Endothelial cell of umbilical vein (primary cell): ENCODE data around the gene C15orf39. TPM values are rescaled to one million over a fixed set of nuclear protein-coding genes. Genes with fewer than 3 reads are reported as not detected.
"Not testable (repeated sequence)": the region's sequence is repeated elsewhere in the genome, so short reads cannot be mapped to it uniquely, and the experiment has no call there.

Source experiments
- BruUV-seq: library from RNA; stranded (reverse); fragments of 400-500 nt; replicated peaks from 2 replicates; lab custom pipeline; 2021; lab: Mats Ljungman, UMichigan
- CTCF ChIA-PET: fragments of 300-600, 350-600 bp; sonication (Branson Sonifier 250); formaldehyde crosslinking; loops from one replicate; lab custom pipeline; 2021; ENCODE audit warnings: antibody characterized with exemption, inconsistent platforms; lab: Charles Lee
- POLR2A ChIA-PET: fragments of 300-600, 350-600 bp; sonication (Branson Sonifier 250); formaldehyde crosslinking; loops from one replicate; lab custom pipeline; 2021; ENCODE audit warnings: antibody characterized with exemption, inconsistent platforms; lab: Charles Lee
- DNase-seq: peaks from one replicate; pipeline ENCODE4 v3.0.0-alpha.2; 2011; ENCODE audit warnings: low read depth, low spot score
- FAIRE-seq: peaks from 2 replicates; lab custom pipeline; 2011; peaks lifted over from hg19 to GRCh38; lab: Jason Lieb, UNC
- H2AFZ ChIP-seq: 2 replicates; pipeline ENCODE4 v1.6.0; 2012; ENCODE audit warnings: low read depth, low read length, control low read depth, inconsistent platforms
- H3K27ac ChIP-seq: 2 replicates; pipeline ENCODE4 v1.5.1; 2011; ENCODE audit warnings: low read depth, mild to moderate bottlenecking, control low read depth, low read length, moderate library complexity; ENCODE audit not compliant: insufficient read depth
- H3K27me3 ChIP-seq, 2 experiments: 2 replicates each; pipeline versions ENCODE4 v1.6.0 to v1.6.1; 2011; ENCODE audit warnings: low read length in 2 of 2, mixed read lengths in 1 of 2; ENCODE audit not compliant: control insufficient read depth in 2 of 2, insufficient read depth in 2 of 2
- H3K36me3 ChIP-seq, 2 experiments: 2 replicates in 1 of 2; 3 replicates in 1 of 2; pipeline ENCODE4 v1.5.1; 2011; ENCODE audit warnings: low read length in 2 of 2, mild to moderate bottlenecking in 1 of 2, moderate library complexity in 1 of 2; ENCODE audit not compliant: control insufficient read depth in 2 of 2, insufficient read depth in 2 of 2; ENCODE audit errors: extremely low read depth in 1 of 2
- H3K4me1 ChIP-seq: 3 replicates; pipeline ENCODE4 v1.5.1; 2011; ENCODE audit warnings: mild to moderate bottlenecking, low read length; ENCODE audit not compliant: control insufficient read depth, insufficient read depth; ENCODE audit errors: extremely low read depth
- H3K4me2 ChIP-seq: 2 replicates; pipeline ENCODE4 v1.6.1; 2011; ENCODE audit warnings: low read length, control low read depth, mixed read lengths; ENCODE audit not compliant: insufficient read depth
- H3K4me3 ChIP-seq, 3 experiments: fragments of 200-600 bp in 1 of 3; sonication (generic), shearing (Covaris generic) in 1 of 3; replicated peaks in 1 of 3; 2 replicates each; pipeline ENCODE4 v1.5.1; 2011 to 2016; ENCODE audit warnings: control low read depth in 3 of 3, low read length in 3 of 3, mild to moderate bottlenecking in 2 of 3, inconsistent platforms in 1 of 3, low read depth in 1 of 3, moderate library complexity in 1 of 3; ENCODE audit not compliant: insufficient read depth in 1 of 3
- H3K79me2 ChIP-seq: 2 replicates; pipeline ENCODE4 v1.6.0; 2012; ENCODE audit warnings: low read length, inconsistent platforms; ENCODE audit not compliant: control insufficient read depth, insufficient read depth
- H3K9ac ChIP-seq: replicated peaks from 2 replicates; pipeline ENCODE3; 2011; ENCODE audit warnings: low read length, control low read depth; ENCODE audit not compliant: insufficient read depth; ENCODE audit errors: extremely low read depth
- H3K9me1 ChIP-seq: replicated peaks from 3 replicates; pipeline ENCODE4 v1.6.0; 2011; ENCODE audit warnings: mild to moderate bottlenecking, low read length; ENCODE audit not compliant: control insufficient read depth, insufficient read depth; ENCODE audit errors: extremely low read depth
- H3K9me3 ChIP-seq: replicated peaks from 2 replicates; pipeline ENCODE4 v1.5.1; 2012; ENCODE audit warnings: low read length, inconsistent platforms; ENCODE audit not compliant: control insufficient read depth, insufficient read depth
- H4K20me1 ChIP-seq: replicated peaks from 2 replicates; pipeline ENCODE3; 2011; ENCODE audit warnings: mild to moderate bottlenecking, low read length; ENCODE audit not compliant: control insufficient read depth, insufficient read depth; ENCODE audit errors: extremely low read depth
- EZH2 ChIP-seq: IDR thresholded peaks from 2 replicates; pipeline ENCODE4 v1.6.1; 2012; ENCODE audit warnings: borderline replicate concordance, low read depth, mild to moderate bottlenecking, moderate library complexity, low read length, inconsistent platforms; ENCODE audit not compliant: severe bottlenecking
- FOS ChIP-seq: IDR thresholded peaks from 2 replicates; pipeline ENCODE4 v1.6.1; 2011; ENCODE audit warnings: mild to moderate bottlenecking, low read length, moderate library complexity, borderline replicate concordance; ENCODE audit not compliant: insufficient read depth
- GATA2 ChIP-seq: IDR thresholded peaks from 2 replicates; pipeline ENCODE4 v1.7.0; 2011; ENCODE audit warnings: low read depth, mild to moderate bottlenecking, moderate library complexity, mixed read lengths, low read length; ENCODE audit not compliant: insufficient read length, insufficient read depth
- JUN ChIP-seq: IDR thresholded peaks from 2 replicates; pipeline ENCODE4 v1.6.1; 2011; ENCODE audit warnings: borderline replicate concordance, low read depth; ENCODE audit not compliant: insufficient read length, insufficient read depth
- MYC ChIP-seq: IDR thresholded peaks from one replicate; pipeline ENCODE4 v1.6.1; 2011; ENCODE audit warnings: mild to moderate bottlenecking, low read depth, low read length
- POLR2A ChIP-seq: IDR thresholded peaks from 2 replicates; pipeline ENCODE4 v1.6.1; 2012; ENCODE audit warnings: low read depth, mild to moderate bottlenecking, control low read depth, low read length
- POLR2AphosphoS5 ChIP-seq: IDR thresholded peaks from 2 replicates; pipeline ENCODE4 v1.6.1; 2012; ENCODE audit warnings: low read depth, mild to moderate bottlenecking, control low read depth, low read length, moderate library complexity; ENCODE audit not compliant: insufficient read depth
- dilution Hi-C: fragments of 300-500 bp; cut with MboI; formaldehyde crosslinking; loops from one replicate; pipeline ENCODE4 v1.15.0; 2019; ENCODE audit warnings: low sequenced_read_pairs; ENCODE audit not compliant: extremely low pct_ligation_motif_present
- intact Hi-C: fragments of 100-400 bp; cut with micrococcal nuclease; formaldehyde crosslinking; loops from one replicate; pipeline ENCODE4 v1.10.0; 2022
- polyA plus RNA-seq, 4 experiments: library from polyadenylated mRNA; depleted of rRNA in 3 of 4; stranded (reverse) in 3 of 4; unstranded in 1 of 4; fragments of >200 nt; gene quantifications; 2 replicates each; pipeline versions ENCODE4 v1.2.1 to v1.2.3, GENCODE V29; 2011 to 2012; ENCODE audit warnings: missing spikeins in 1 of 4
- total RNA-seq: library from RNA; stranded (reverse); gene quantifications from 2 replicates; pipeline ENCODE4 v1.2.3, GENCODE V29; 2021
- TF ChIP-seq, protein P1 (sequence below): IDR thresholded peaks from 2 replicates; pipeline ENCODE4 v1.6.1; 2011; ENCODE audit not compliant: insufficient read depth, insufficient read length
- TF ChIP-seq, protein P2 (sequence below), 2 donors: IDR thresholded peaks; 1 replicate in 1 of 2; 2 replicates in 1 of 2; pipeline ENCODE4 v1.5.1; 2011; ENCODE audit warnings: low read length in 2 of 2, mild to moderate bottlenecking in 2 of 2, moderate library complexity in 2 of 2, control low read depth in 1 of 2, inconsistent platforms in 1 of 2, low read depth in 1 of 2; ENCODE audit not compliant: insufficient read depth in 1 of 2; ENCODE audit errors: extremely low read depth in 1 of 2

Gene C15orf39
- total and polyA plus RNA-seq, 2 donors (not counting 3 experiments of a cell fraction or from before 2014, with no cell fraction given) = 14.8 to 36.1 TPM

DNA sequence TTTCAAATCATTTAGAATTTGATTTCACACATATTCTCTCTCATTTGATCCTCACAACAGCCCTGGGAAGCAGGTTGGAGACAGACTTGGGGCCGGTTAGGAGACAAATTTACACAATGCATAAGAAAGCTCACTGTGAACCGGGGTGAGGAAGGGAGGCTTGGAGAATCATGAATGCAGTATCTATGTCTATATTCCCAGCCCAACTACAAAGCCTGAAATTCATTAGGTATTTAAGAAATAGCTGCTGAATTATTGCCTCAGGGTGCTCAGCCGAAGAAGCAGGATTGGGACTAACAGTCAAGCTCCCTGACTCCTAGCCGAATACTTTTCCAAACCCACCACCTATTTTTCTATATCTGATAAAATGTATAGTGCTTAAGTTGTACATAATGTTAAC, 48.0 kb downstream of the C15orf39 start:
- no TSS peak for BruUV-seq
- no peak overlapping the region for H3K27ac ChIP-seq
- no peaks in the 10 kb centered on the region for H3K79me2 ChIP-seq
- no peak for DNase-seq
- H3K4me2 ChIP-seq = no peak overlapping the region
- H3K9me1 ChIP-seq = no peaks in the 10 kb centered on the region
- intact Hi-C loops (no loop called here), dilution Hi-C loops (no loop called here)
- no peak overlapping the region for H2AFZ ChIP-seq
- no peak for FAIRE-seq
- POLR2A ChIA-PET = no interaction called here
- H3K4me3 ChIP-seq = no peak overlapping the region
- no peak for TF ChIP-seq GATA2
- TF ChIP-seq, protein P1, sequence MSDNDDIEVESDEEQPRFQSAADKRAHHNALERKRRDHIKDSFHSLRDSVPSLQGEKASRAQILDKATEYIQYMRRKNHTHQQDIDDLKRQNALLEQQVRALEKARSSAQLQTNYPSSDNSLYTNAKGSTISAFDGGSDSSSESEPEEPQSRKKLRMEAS = no peak
- no peak for TF ChIP-seq POLR2A
- no peak for TF ChIP-seq JUN
- no peak for TF ChIP-seq FOS
- no peak for TF ChIP-seq EZH2
- TF ChIP-seq, protein P2, sequence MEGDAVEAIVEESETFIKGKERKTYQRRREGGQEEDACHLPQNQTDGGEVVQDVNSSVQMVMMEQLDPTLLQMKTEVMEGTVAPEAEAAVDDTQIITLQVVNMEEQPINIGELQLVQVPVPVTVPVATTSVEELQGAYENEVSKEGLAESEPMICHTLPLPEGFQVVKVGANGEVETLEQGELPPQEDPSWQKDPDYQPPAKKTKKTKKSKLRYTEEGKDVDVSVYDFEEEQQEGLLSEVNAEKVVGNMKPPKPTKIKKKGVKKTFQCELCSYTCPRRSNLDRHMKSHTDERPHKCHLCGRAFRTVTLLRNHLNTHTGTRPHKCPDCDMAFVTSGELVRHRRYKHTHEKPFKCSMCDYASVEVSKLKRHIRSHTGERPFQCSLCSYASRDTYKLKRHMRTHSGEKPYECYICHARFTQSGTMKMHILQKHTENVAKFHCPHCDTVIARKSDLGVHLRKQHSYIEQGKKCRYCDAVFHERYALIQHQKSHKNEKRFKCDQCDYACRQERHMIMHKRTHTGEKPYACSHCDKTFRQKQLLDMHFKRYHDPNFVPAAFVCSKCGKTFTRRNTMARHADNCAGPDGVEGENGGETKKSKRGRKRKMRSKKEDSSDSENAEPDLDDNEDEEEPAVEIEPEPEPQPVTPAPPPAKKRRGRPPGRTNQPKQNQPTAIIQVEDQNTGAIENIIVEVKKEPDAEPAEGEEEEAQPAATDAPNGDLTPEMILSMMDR (IDR thresholded peaks at IDR 0.05; ENCODE audit: extremely low read depth in 1 of 2, insufficient read depth in 1 of 2, low read depth in 1 of 2, low read length in 2 of 2) = no peak
- TF ChIP-seq MYC = no peak
- no peak for TF ChIP-seq POLR2AphosphoS5
- H3K4me1 ChIP-seq = no peaks in the 10 kb centered on the region
- H3K9me3 ChIP-seq = no peaks in the 10 kb centered on the region
- H3K36me3 ChIP-seq = no peaks in the 10 kb centered on the region
- CTCF ChIA-PET = no interaction called here
- H4K20me1 ChIP-seq = no peaks in the 10 kb centered on the region
- no peak overlapping the region for H3K9ac ChIP-seq
- H3K27me3 ChIP-seq = peaks cover 19 to 30% of the 10 kb centered on the region in 2 experiments

DNA sequence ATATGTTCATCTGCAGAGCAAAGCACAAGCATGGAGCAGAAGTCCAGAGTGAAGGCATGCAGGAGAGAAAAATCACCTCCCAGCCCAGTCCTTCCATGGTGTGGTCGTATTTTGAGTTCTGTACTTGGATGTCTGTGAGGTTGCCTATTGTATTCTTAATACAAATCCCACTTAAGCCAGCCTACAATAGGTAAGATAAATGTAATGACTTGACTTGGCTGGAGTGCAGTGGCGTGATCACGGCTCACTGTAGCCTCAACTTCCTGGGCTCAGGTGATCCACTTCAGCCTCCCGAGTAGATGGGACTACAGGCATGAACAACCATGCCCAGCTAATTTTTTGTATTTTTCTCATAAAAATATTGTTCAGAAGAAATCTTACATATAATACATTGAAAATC, 49.7 kb downstream of the C15orf39 start:
- H3K27me3 ChIP-seq = peaks cover 15 to 30% of the 10 kb centered on the region in 2 experiments
- H2AFZ ChIP-seq, H3K4me2 ChIP-seq, H3K9ac ChIP-seq, H3K4me1 ChIP-seq, H3K36me3 ChIP-seq, H3K9me3 ChIP-seq, H3K79me2 ChIP-seq, CTCF ChIA-PET, BruUV-seq, H3K27ac ChIP-seq, H4K20me1 ChIP-seq, H3K4me3 ChIP-seq, dilution Hi-C loops, DNase-seq, H3K9me1 ChIP-seq, intact Hi-C loops, FAIRE-seq, POLR2A ChIA-PET: not testable (repeated sequence)

DNA sequence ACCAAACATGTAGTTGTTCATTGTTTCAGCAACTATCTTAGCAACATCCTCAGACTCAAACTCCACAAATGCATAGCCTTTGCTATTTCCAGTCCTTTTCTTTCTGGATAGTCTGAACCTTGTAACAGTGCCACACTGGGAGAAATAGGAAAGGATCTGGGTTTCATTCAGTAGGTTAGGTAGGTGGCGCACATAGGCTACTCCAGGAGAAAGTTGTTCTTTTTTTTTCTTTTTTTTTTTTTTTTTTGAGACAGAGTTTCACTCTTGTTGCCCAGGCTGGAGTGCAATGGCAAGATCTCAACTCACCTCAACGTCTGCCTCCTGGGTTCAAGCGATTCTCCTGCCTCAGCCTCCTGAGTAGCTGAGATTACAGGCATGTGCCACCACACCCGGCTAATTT, 50.6 kb downstream of the C15orf39 start:
- dilution Hi-C loops, H3K36me3 ChIP-seq, POLR2A ChIA-PET, H3K27ac ChIP-seq, BruUV-seq, H2AFZ ChIP-seq, FAIRE-seq, intact Hi-C loops, CTCF ChIA-PET, H3K9me3 ChIP-seq, H3K9me1 ChIP-seq, H3K4me3 ChIP-seq, H3K4me1 ChIP-seq, DNase-seq, H3K4me2 ChIP-seq, H4K20me1 ChIP-seq, H3K79me2 ChIP-seq, H3K9ac ChIP-seq: not testable (repeated sequence)
- peaks cover 15 to 30% of the 10 kb centered on the region in 2 experiments for H3K27me3 ChIP-seq
